ENCODE measurements around the gene SEC14L1.

- TF ChIP-seq CTCF (IDR thresholded peaks at IDR 0.05) (peak in 5 of 7 experiments; percentile 27 to 59 (median 49)), EP300 (IDR thresholded peaks at IDR 0.05) (no peak)
These were observed 74.0 kb downstream of the SEC14L1 start for GRCh38 chr17:77214743-77215142.
